ENCODE results near the gene SPATA18. TPM values are rescaled to one million over a fixed set of nuclear protein-coding genes. Genes with fewer than 3 reads are reported as not detected.

Gene SPATA18
- total and polyA plus RNA-seq, 2 of the 13 experiments (the other 11 are each of a cell fraction or from before 2014, with no cell fraction given): 5.7 to 13.2 TPM

GRCh38 chr4:52049266-52049665 is 1.8 kb upstream of the SPATA18 start:
- ATAC-seq: no peak
- no peak for TF ChIP-seq ZNF850 (CRISPR knock-in tag; conservative IDR thresholded peaks at IDR 0.05)
- TF ChIP-seq ZNF564 (CRISPR knock-in tag; IDR thresholded peaks at IDR 0.05): no peak
- TF ChIP-seq HCFC1 (IDR thresholded peaks at IDR 0.05; ENCODE audit: low read depth, low read length): no peak
- TF ChIP-seq NR1H2 (CRISPR knock-in tag; IDR thresholded peaks at IDR 0.05; ENCODE audit: borderline replicate concordance, low read depth): no peak
- TF ChIP-seq ZNF512B (CRISPR knock-in tag; IDR thresholded peaks at IDR 0.05; ENCODE audit: borderline replicate concordance): no peak
- TF ChIP-seq ZNF446 (CRISPR knock-in tag; IDR thresholded peaks at IDR 0.05): no peak
- no peak for TF ChIP-seq ZBTB26 (CRISPR knock-in tag; IDR thresholded peaks at IDR 0.05; ENCODE audit: borderline replicate concordance)
- no peak for TF ChIP-seq ZNF614 (CRISPR knock-in tag; IDR thresholded peaks at IDR 0.05; ENCODE audit: borderline replicate concordance)
- TF ChIP-seq GRHL1 (CRISPR knock-in tag; conservative IDR thresholded peaks at IDR 0.05): no peak
- TF ChIP-seq POLR2AphosphoS5 (IDR thresholded peaks at IDR 0.05; ENCODE audit: low read depth, low read length): no peak
- TF ChIP-seq GLMP (CRISPR knock-in tag; IDR thresholded peaks at IDR 0.05; ENCODE audit: borderline replicate concordance): no peak
- no peak for TF ChIP-seq ZSCAN25 (CRISPR knock-in tag; IDR thresholded peaks at IDR 0.05)
- no peak for TF ChIP-seq HHEX (CRISPR knock-in tag; IDR thresholded peaks at IDR 0.05)
- TF ChIP-seq RFXAP (CRISPR knock-in tag; IDR thresholded peaks at IDR 0.05; ENCODE audit: borderline replicate concordance): no peak
- TF ChIP-seq MATR3 (CRISPR knock-in tag; IDR thresholded peaks at IDR 0.05): no peak
- FAIRE-seq: no peak
- intact Hi-C loops (cut with micrococcal nuclease; ENCODE audit: unreplicated experiment): no loop called here
- ChIA-PET POLR2A (no interaction called here), CTCF (ENCODE audit: low intra/inter-chr PET ratio, low total read pairs) (no interaction called here)
- H3K27me3 ChIP-seq (ENCODE audit: control insufficient read depth in 1 of 2, insufficient read depth in 2 of 2, low read length in 2 of 2): no peaks in the 10 kb centered on the region; a peak in 1 of 5 replicates
- peaks cover 21% of the 10 kb centered on the region for H3K4me1 ChIP-seq (ENCODE audit: insufficient read depth, low read length)
- BruUV-seq (replicated peaks): no TSS peak
- H3K27ac ChIP-seq (ENCODE audit: extremely low read length, insufficient read depth, low read length): no peak overlapping the region
- DNase-seq (ENCODE audit: low spot score): no peak
- no peak overlapping the region for H3K4me2 ChIP-seq (ENCODE audit: low read depth, low read length)
- H3K79me2 ChIP-seq (ENCODE audit: insufficient read depth, low read length): no peaks in the 10 kb centered on the region
- no peak overlapping the region for H3K9ac ChIP-seq (ENCODE audit: insufficient read depth, low read depth, low read length)
- H3K4me3 ChIP-seq (replicated peaks in 1 of 3; ENCODE audit: insufficient read depth in 1 of 3, low read depth in 2 of 3, low read length in 3 of 3): no peak overlapping the region
- no peaks in the 10 kb centered on the region for H3K9me3 ChIP-seq (ENCODE audit: low read length)
- no peaks in the 10 kb centered on the region for H4K20me1 ChIP-seq (ENCODE audit: insufficient read depth, low read length)
- in situ Hi-C loops (cut with HindIII; ENCODE audit: extremely low pct_ligation_motif_present, low pct_unique_long_range_greater_than_20kb): no loop called here
- WGBS (ENCODE audit: low lambda C conversion rate): 72% methylated on average over 5 of the region's 5 CpGs
- no peaks in the 10 kb centered on the region for H3K36me3 ChIP-seq (replicated peaks in 1 of 2; ENCODE audit: control insufficient read depth in 1 of 2, insufficient read depth in 2 of 2, low read length in 2 of 2)
- H2AFZ ChIP-seq (ENCODE audit: low read length): no peak overlapping the region

Data from HepG2 (cell line).